Subcutaneous adipose tissue (tissue), 4 donors: Measurements from ENCODE around the gene ZMIZ1. TPM values are rescaled to one million over a fixed set of nuclear protein-coding genes. Genes with fewer than 3 reads are reported as not detected.

ENCODE experiments used
- CTCF ChIP-seq: fragments of 450-650 bp; IDR thresholded peaks from one replicate; pipeline ENCODE4 v1.5.1; 2016; ENCODE audit warnings: low read depth, mild to moderate bottlenecking, control low read depth, antibody characterized with exemption, moderate library complexity
- total RNA-seq, 4 donors: library from RNA; depleted of rRNA; stranded (reverse); fragments of >200 nt; gene quantifications; one replicate each; pipeline ENCODE4 v1.1.0, GENCODE V29; 2016

The ZMIZ1 gene
- total RNA-seq, 4 donors from 2014 or later = 38.1 to 70.6 (median 51.4) TPM

GRCh38 chr10:79222186-79222585, 153.4 kb downstream of the ZMIZ1 start:
- no peak for TF ChIP-seq CTCF

- TF ChIP-seq CTCF = no peak
Measured at GRCh38 chr10:79223091-79224048, 154.6 kb downstream of the ZMIZ1 start.

- TF ChIP-seq CTCF = no peak
Measured at GRCh38 chr10:79224263-79224949, 155.6 kb downstream of the ZMIZ1 start.

- TF ChIP-seq CTCF = no peak
Measured at GRCh38 chr10:79224992-79225391, 156.2 kb downstream of the ZMIZ1 start.

- no peak for TF ChIP-seq CTCF
Measured at GRCh38 chr10:79226391-79227245, 157.9 kb downstream of the ZMIZ1 start.

- TF ChIP-seq CTCF = no peak
Measured at GRCh38 chr10:79229071-79229541, 160.3 kb downstream of the ZMIZ1 start.
